Esophagus squamous epithelium (tissue), 4 donors: ENCODE results near the gene RAPGEFL1.

Source experiments
- CTCF ChIP-seq, 6 experiments: fragments of 450-650 bp in 4 of 6; fragments of 200-600 bp in 2 of 6; sonication (generic) in 2 of 6; IDR thresholded peaks; one replicate each; pipeline ENCODE4 v1.5.1; 2016 to 2019; ENCODE audit warnings: antibody characterized with exemption in 6 of 6, mild to moderate bottlenecking in 4 of 6, moderate library complexity in 4 of 6
- POLR2A ChIP-seq, 4 donors: fragments of 450-650 bp; IDR thresholded peaks; one replicate each; pipeline ENCODE4 v1.6.1; 2017; ENCODE audit warnings: antibody characterized with exemption in 4 of 4, mild to moderate bottlenecking in 4 of 4, moderate library complexity in 3 of 4

- no peak for TF ChIP-seq CTCF (IDR thresholded peaks at IDR 0.05)
- no peak for TF ChIP-seq POLR2A (IDR thresholded peaks at IDR 0.05)
These were observed 67.0 kb downstream of the RAPGEFL1 start for GRCh38 chr17:40244255-40244654.
